ENCODE results near the gene ASPA. TPM values are rescaled to one million over a fixed set of nuclear protein-coding genes. Genes with fewer than 3 reads are reported as not detected.
"Not testable (repeated sequence)": the region's sequence is repeated elsewhere in the genome, so short reads cannot be mapped to it uniquely, and the experiment has no call there.

ASPA gene
- polyA plus RNA-seq, 5 donors, result 23.7 to 73.8 (median 65.8) TPM

- DNase-seq, result no peak
Measured at GRCh38 chr17:3505008-3505407, 29.2 kb downstream of the ASPA start.

GRCh38 chr17:3506054-3506453 is 30.3 kb downstream of the ASPA start:
- no peak for DNase-seq

GRCh38 chr17:3507071-3507470 is 31.3 kb downstream of the ASPA start:
- DNase-seq, result no peak

GRCh38 chr17:3507869-3508268 is 32.1 kb downstream of the ASPA start:
- no peak for DNase-seq

GRCh38 chr17:3510090-3510489 is 34.3 kb downstream of the ASPA start:
- no peak for DNase-seq

- DNase-seq, result no peak
Measured at GRCh38 chr17:3511852-3512504, 36.2 kb downstream of the ASPA start.

- no peak for DNase-seq
Measured at GRCh38 chr17:3512505-3513171, 36.8 kb downstream of the ASPA start.

- DNase-seq, result no peak
Measured at GRCh38 chr17:3513305-3514035, 37.7 kb downstream of the ASPA start.

GRCh38 chr17:3514167-3514566 is 38.4 kb downstream of the ASPA start:
- DNase-seq, result not testable (repeated sequence)

- no peak for DNase-seq
Measured at GRCh38 chr17:3514873-3515272, 39.1 kb downstream of the ASPA start.

GRCh38 chr17:3519472-3519871 is 43.7 kb downstream of the ASPA start:
- not testable (repeated sequence) for DNase-seq

- no peak for DNase-seq
Measured at GRCh38 chr17:3524024-3524423, 48.2 kb downstream of the ASPA start.

- DNase-seq, result no peak
Measured at GRCh38 chr17:3526491-3526890, 50.7 kb downstream of the ASPA start.

GRCh38 chr17:3526971-3527370 is 51.2 kb downstream of the ASPA start:
- DNase-seq, result no peak

- no peak for DNase-seq
Measured at GRCh38 chr17:3527468-3527867, 51.7 kb downstream of the ASPA start.

GRCh38 chr17:3527896-3528295 is 52.1 kb downstream of the ASPA start:
- DNase-seq, result no peak

GRCh38 chr17:3528403-3528851 is 52.6 kb downstream of the ASPA start:
- DNase-seq, result no peak

- no peak for DNase-seq
Measured at GRCh38 chr17:3528880-3529511, 53.2 kb downstream of the ASPA start.

GRCh38 chr17:3529817-3530741 is 54.3 kb downstream of the ASPA start:
- DNase-seq, result peak; percentile 50 to 76

GRCh38 chr17:3531266-3532101 is 55.7 kb downstream of the ASPA start:
- DNase-seq, result no peak
